ENCODE data around the gene VPS37B. TPM values are rescaled to one million over a fixed set of nuclear protein-coding genes. Genes with fewer than 3 reads are reported as not detected.

The VPS37B gene
- total and polyA plus RNA-seq, 2 donors (not counting 3 experiments of a cell fraction or from before 2014, with no cell fraction given), result 39.5 to 45.9 TPM

- Histone ChIP-seq H3K27ac (ENCODE audit: insufficient read depth, low read depth, low read length) (no peak overlapping the region), H2AFZ (ENCODE audit: low read depth, low read length) (no peak overlapping the region), H3K79me2 (ENCODE audit: control insufficient read depth, insufficient read depth, low read length) (peaks cover 41% of the 10 kb centered on the region), H4K20me1 (replicated peaks; ENCODE audit: control insufficient read depth, extremely low read depth, insufficient read depth, low read length) (no peaks in the 10 kb centered on the region), H3K27me3 (ENCODE audit: control insufficient read depth in 2 of 2, insufficient read depth in 2 of 2, low read length in 2 of 2) (no peaks in the 10 kb centered on the region), H3K9me3 (replicated peaks; ENCODE audit: control insufficient read depth, insufficient read depth, low read length) (no peaks in the 10 kb centered on the region), H3K4me2 (ENCODE audit: insufficient read depth, low read length) (no peak overlapping the region), H3K9ac (replicated peaks; ENCODE audit: extremely low read depth, insufficient read depth, low read length) (no peak overlapping the region), H3K9me1 (replicated peaks; ENCODE audit: control insufficient read depth, extremely low read depth, insufficient read depth, low read length) (no peaks in the 10 kb centered on the region), H3K4me3 (replicated peaks in 1 of 3; ENCODE audit: insufficient read depth in 1 of 3, low read depth in 1 of 3, low read length in 3 of 3) (no peak overlapping the region), H3K36me3 (ENCODE audit: control insufficient read depth in 2 of 2, extremely low read depth in 1 of 2, insufficient read depth in 2 of 2, low read length in 2 of 2) (peaks cover 0 to 27% of the 10 kb centered on the region in 2 experiments), H3K4me1 (ENCODE audit: control insufficient read depth, extremely low read depth, insufficient read depth, low read length) (peaks cover 22% of the 10 kb centered on the region)
- POLR2A ChIA-PET, result no interaction called here
- no TSS peak for BruUV-seq (replicated peaks)
- dilution Hi-C loops (cut with MboI; ENCODE audit: extremely low pct_ligation_motif_present, low sequenced_read_pairs), result no loop called here
- intact Hi-C loops (cut with micrococcal nuclease), result no loop called here
- DNase-seq (ENCODE audit: low read depth, low spot score), result no peak
- no peak for FAIRE-seq
- CTCF ChIA-PET, result interaction anchor here (1.4 kb wide), 1 partner anchor 54 kb away, joined by 5 read pairs; no protein-coding TSS in a partner anchor
- no peak for TF ChIP-seq JUN (IDR thresholded peaks at IDR 0.05; ENCODE audit: borderline replicate concordance, insufficient read depth, insufficient read length, low read depth)
- no peak for TF ChIP-seq MAX (IDR thresholded peaks at IDR 0.05; ENCODE audit: insufficient read depth, insufficient read length)
- TF ChIP-seq POLR2AphosphoS5 (IDR thresholded peaks at IDR 0.05; ENCODE audit: insufficient read depth, low read depth, low read length), result no peak
- no peak for TF ChIP-seq FOS (IDR thresholded peaks at IDR 0.05; ENCODE audit: borderline replicate concordance, insufficient read depth, low read length)
- TF ChIP-seq CTCF (IDR thresholded peaks at IDR 0.05; ENCODE audit: extremely low read depth in 1 of 2, insufficient read depth in 1 of 2, low read depth in 1 of 2, low read length in 2 of 2), result no peak
- no peak for TF ChIP-seq MYC (IDR thresholded peaks at IDR 0.05; ENCODE audit: low read depth, low read length)
- no peak for TF ChIP-seq GATA2 (IDR thresholded peaks at IDR 0.05; ENCODE audit: insufficient read depth, insufficient read length, low read depth, low read length)
- TF ChIP-seq EZH2 (IDR thresholded peaks at IDR 0.05; ENCODE audit: borderline replicate concordance, low read depth, low read length, severe bottlenecking), result no peak
- TF ChIP-seq POLR2A (IDR thresholded peaks at IDR 0.05; ENCODE audit: low read depth, low read length), result no peak
These were observed 48.0 kb downstream of the VPS37B start for GRCh38 chr12:122847921-122848421.
